Prostate gland (tissue), 2 donors: Measurements from ENCODE around the gene NCCRP1. TPM values are rescaled to one million over a fixed set of nuclear protein-coding genes. Genes with fewer than 3 reads are reported as not detected.
A peak's percentile ranks its signal among the peaks of the same experiment; 100 is the strongest.
"Not testable (repeated sequence)": the region's sequence is repeated elsewhere in the genome, so short reads cannot be mapped to it uniquely, and the experiment has no call there.

Experiments used
- DNase-seq: peaks from one replicate; pipeline ENCODE4 v3.0.0-alpha.2; 2019; ENCODE audit warnings: low spot score
- H3K27ac ChIP-seq, 2 donors: fragments of 200-600 bp; sonication (generic); 2 replicates each; pipeline ENCODE4 v1.5.1; 2017 to 2019
- H3K27me3 ChIP-seq: fragments of 200-600 bp; sonication (generic); replicated peaks from 2 replicates; pipeline ENCODE4 v1.5.1; 2019; ENCODE audit not compliant: insufficient read depth
- H3K36me3 ChIP-seq, 2 donors: fragments of 200-600 bp; sonication (generic); 1 replicate in 1 of 2; 2 replicates in 1 of 2; pipeline versions ENCODE4 v1.5.1 to v1.8.1; 2017 to 2019
- H3K4me1 ChIP-seq: fragments of 200-600 bp; sonication (generic); replicated peaks from 2 replicates; pipeline ENCODE4 v1.5.1; 2019
- H3K4me3 ChIP-seq, 2 donors: fragments of 200-600 bp; sonication (generic); 2 replicates each; pipeline ENCODE4 v1.5.1; 2017 to 2019
- H3K9me3 ChIP-seq: fragments of 200-600 bp; sonication (generic); 2 replicates; pipeline ENCODE4 v1.5.1; 2017
- CTCF ChIP-seq, 4 experiments: fragments of 200-600 bp in 2 of 4; fragments of 450-650 bp in 2 of 4; sonication (generic) in 2 of 4; IDR thresholded peaks; 1 replicate in 3 of 4; 2 replicates in 1 of 4; pipeline ENCODE4 v1.5.1; 2016 to 2019; ENCODE audit warnings: antibody characterized with exemption in 4 of 4, mild to moderate bottlenecking in 2 of 4, moderate library complexity in 2 of 4
- POLR2A ChIP-seq: fragments of 450-650 bp; IDR thresholded peaks from one replicate; pipeline ENCODE4 v1.6.1; 2016; ENCODE audit warnings: antibody characterized with exemption, mild to moderate bottlenecking
- POLR2AphosphoS5 ChIP-seq: sonication (generic); formaldehyde crosslinking; IDR thresholded peaks from one replicate; pipeline ENCODE4 v1.6.1; 2017; ENCODE audit warnings: antibody characterized with exemption
- WGBS: methylation state at CpG from one replicate; pipeline ENCODE4 v1.1.5; 2018; 5-methylcytosine and 5-hydroxymethylcytosine counted together
- intact Hi-C: fragments of 100-400 bp; cut with DNase I; formaldehyde crosslinking; loops from one replicate; pipeline ENCODE4 v1.14.2; 2022
- total RNA-seq, 2 donors: library from RNA; depleted of rRNA; stranded (reverse); fragments of >200 nt; gene quantifications; one replicate each; pipeline ENCODE4 v1.1.0, GENCODE V29; 2016

Gene NCCRP1
- total RNA-seq, 2 donors from 2014 or later = 1.4 to 2.7 TPM

- Histone ChIP-seq H3K4me3 (no peak overlapping the region), H3K4me1 (no peaks in the 10 kb centered on the region), H3K27ac (no peak overlapping the region), H3K27me3 (no peaks in the 10 kb centered on the region), H3K36me3 (no peaks in the 10 kb centered on the region), H3K9me3 (no peaks in the 10 kb centered on the region)
- WGBS = 75% methylated on average over 7 of the region's 7 CpGs
- intact Hi-C loops = no loop called here
- TF ChIP-seq POLR2AphosphoS5 = no peak
- TF ChIP-seq CTCF (IDR thresholded peaks at IDR 0.05) = no peak
- no peak for TF ChIP-seq POLR2A
- DNase-seq = no peak
These were observed 12.4 kb downstream of the NCCRP1 start for GRCh38 chr19:39209196-39209595.

- 75% methylated on average over 13 of the region's 13 CpGs for WGBS
- intact Hi-C loops = no loop called here
These were observed 15.1 kb downstream of the NCCRP1 start for GRCh38 chr19:39211731-39212374.

GRCh38 chr19:39212375-39212742, 15.6 kb downstream of the NCCRP1 start:
- Histone ChIP-seq H3K27me3 (no peaks in the 10 kb centered on the region), H3K27ac (no peak overlapping the region), H3K36me3 (no peaks in the 10 kb centered on the region), H3K4me3 (no peak overlapping the region), H3K9me3 (no peaks in the 10 kb centered on the region), H3K4me1 (no peaks in the 10 kb centered on the region)
- 23% methylated on average over 8 of the region's 8 CpGs for WGBS
- intact Hi-C loops = no loop called here
- DNase-seq = no peak
- no peak for TF ChIP-seq POLR2A
- TF ChIP-seq POLR2AphosphoS5 = no peak
- peak in 1 of 4 experiments; percentile 22 for TF ChIP-seq CTCF (IDR thresholded peaks at IDR 0.05)

More at GRCh38 chr19:39211731-39212374, 15.1 kb downstream of the NCCRP1 start:
- Histone ChIP-seq H3K9me3 (no peaks in the 10 kb centered on the region), H3K27me3 (no peaks in the 10 kb centered on the region), H3K4me3 (no peak overlapping the region), H3K36me3 (no peaks in the 10 kb centered on the region), H3K4me1 (no peaks in the 10 kb centered on the region), H3K27ac (no peak overlapping the region)
- TF ChIP-seq POLR2A = no peak
- no peak for TF ChIP-seq POLR2AphosphoS5
- TF ChIP-seq CTCF (IDR thresholded peaks at IDR 0.05) = no peak
- DNase-seq = no peak

GRCh38 chr19:39215323-39215722, 18.6 kb downstream of the NCCRP1 start:
- H3K27me3 ChIP-seq = not testable (repeated sequence)
- 90% methylated on average over 3 of the region's 3 CpGs for WGBS

GRCh38 chr19:39217094-39217493, 20.3 kb downstream of the NCCRP1 start:
- H3K9me3 ChIP-seq = no peaks in the 10 kb centered on the region

More at GRCh38 chr19:39215323-39215722, 18.6 kb downstream of the NCCRP1 start:
- H3K9me3 ChIP-seq, H3K4me1 ChIP-seq, H3K27ac ChIP-seq, intact Hi-C loops, H3K36me3 ChIP-seq, DNase-seq, H3K4me3 ChIP-seq: not testable (repeated sequence)

More at GRCh38 chr19:39217094-39217493, 20.3 kb downstream of the NCCRP1 start:
- H3K27me3 ChIP-seq = no peaks in the 10 kb centered on the region
- WGBS = 81% methylated on average over 5 of the region's 5 CpGs
- H3K36me3 ChIP-seq = no peaks in the 10 kb centered on the region
- TF ChIP-seq POLR2A = no peak
- no peak for TF ChIP-seq CTCF (IDR thresholded peaks at IDR 0.05)
- no peak for TF ChIP-seq POLR2AphosphoS5
- intact Hi-C loops = no loop called here
- DNase-seq = no peak
- H3K4me1 ChIP-seq = no peaks in the 10 kb centered on the region
- no peak overlapping the region for H3K27ac ChIP-seq
- no peak overlapping the region for H3K4me3 ChIP-seq
